Osteoblast (primary cell): ENCODE data around the gene KIDINS220. TPM values are rescaled to one million over a fixed set of nuclear protein-coding genes. Genes with fewer than 3 reads are reported as not detected.

Experiments
- DNase-seq: peaks from one replicate; pipeline ENCODE4 v3.0.0; 2011; ENCODE audit warnings: low spot score, mixed read lengths; ENCODE audit not compliant: insufficient read length; ENCODE audit errors: missing footprints
- H2AFZ ChIP-seq: 2 replicates; pipeline ENCODE4 v1.6.0; 2011; ENCODE audit warnings: mild to moderate bottlenecking, low read length
- H3K27ac ChIP-seq: 2 replicates; pipeline ENCODE4 v1.5.1; 2011; ENCODE audit warnings: mild to moderate bottlenecking, low read depth, low read length, moderate library complexity
- H3K27me3 ChIP-seq: 2 replicates; pipeline ENCODE4 v1.6.0; 2012; ENCODE audit warnings: mild to moderate bottlenecking, control low read depth, inconsistent platforms, low read length, moderate library complexity; ENCODE audit not compliant: insufficient read depth
- H3K36me3 ChIP-seq: 2 replicates; pipeline ENCODE4 v1.5.1; 2011; ENCODE audit warnings: mild to moderate bottlenecking, low read length, control low read depth, moderate library complexity; ENCODE audit not compliant: insufficient read depth
- H3K4me1 ChIP-seq: 2 replicates; pipeline ENCODE4 v1.5.1; 2011; ENCODE audit warnings: mild to moderate bottlenecking, low read length, control low read depth, moderate library complexity; ENCODE audit not compliant: insufficient read depth
- H3K4me2 ChIP-seq: 2 replicates; pipeline ENCODE4 v1.6.0; 2011; ENCODE audit warnings: mild to moderate bottlenecking, low read length; ENCODE audit not compliant: insufficient read depth
- H3K4me3 ChIP-seq: fragments of 200-600 bp; sonication (generic); 3 replicates; pipeline ENCODE4 v1.5.1; 2012; ENCODE audit warnings: mild to moderate bottlenecking, low read length, inconsistent platforms; ENCODE audit not compliant: insufficient read depth
- H3K79me2 ChIP-seq: 2 replicates; pipeline ENCODE4 v1.6.0; 2012; ENCODE audit warnings: mild to moderate bottlenecking, low read length, control low read depth, inconsistent platforms; ENCODE audit not compliant: insufficient read depth
- H3K9me3 ChIP-seq: 2 replicates; pipeline ENCODE4 v1.5.1; 2011; ENCODE audit warnings: low read depth, low read length, control low read depth
- H4K20me1 ChIP-seq: 2 replicates; pipeline ENCODE4 v1.6.0; 2012; ENCODE audit warnings: mild to moderate bottlenecking, low read length, control low read depth; ENCODE audit not compliant: insufficient read depth
- total RNA-seq: library from RNA; depleted of rRNA; stranded (reverse); fragments of >200 nt; gene quantifications from 2 replicates; pipeline ENCODE4 v1.2.3, GENCODE V29; 2012
- TF ChIP-seq, protein P1 (sequence below): IDR thresholded peaks from 2 replicates; pipeline ENCODE4 v1.5.1; 2011; ENCODE audit warnings: mild to moderate bottlenecking, low read depth, low read length, moderate library complexity; ENCODE audit errors: extremely low read depth

The KIDINS220 gene
- total RNA-seq, 1 donor: 134 TPM

DNA sequence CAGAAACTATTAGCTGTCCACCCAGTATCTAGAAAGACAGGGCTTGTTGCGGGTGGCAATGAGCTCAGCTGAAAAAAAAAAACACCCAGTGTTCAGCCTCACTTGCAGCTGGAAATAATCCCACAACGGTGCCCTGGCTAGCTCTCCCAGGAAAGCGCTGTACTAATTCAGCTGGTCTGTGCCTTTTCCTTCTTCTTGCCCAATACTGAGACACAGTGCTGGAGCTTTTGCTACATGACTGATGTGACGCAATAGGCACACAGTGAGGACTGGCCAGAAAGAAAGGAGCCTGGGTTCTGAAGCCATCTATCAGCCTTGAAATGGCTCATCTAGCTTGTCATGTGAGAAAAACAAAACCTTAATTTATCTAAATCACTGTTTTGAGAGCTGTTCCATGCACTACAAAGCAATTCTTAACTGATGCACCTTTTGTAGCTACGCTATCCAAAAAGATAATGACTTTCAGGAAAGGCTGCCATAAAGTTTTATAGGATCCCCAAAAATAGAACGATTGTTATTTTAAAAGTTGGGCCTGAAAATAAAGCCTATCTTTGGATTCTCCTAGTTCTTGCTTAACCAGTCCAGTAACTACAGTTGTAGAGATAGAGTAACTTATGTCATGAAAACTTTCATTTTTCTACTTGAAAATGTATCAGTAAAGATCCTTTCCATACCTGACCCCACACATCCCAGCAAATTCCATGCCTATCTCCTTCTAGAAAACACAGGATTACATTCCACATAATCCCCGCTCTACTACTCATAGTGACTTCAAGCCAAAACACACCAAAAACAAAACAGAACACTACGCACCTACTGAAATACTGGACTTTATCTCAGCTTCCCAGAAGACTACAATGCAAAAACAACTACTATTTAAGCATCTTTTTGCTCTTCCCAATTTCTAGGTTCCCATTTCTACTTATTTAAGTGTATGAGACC is 15.9 kb downstream of the KIDINS220 start:
- no peak overlapping the region for H2AFZ ChIP-seq
- H4K20me1 ChIP-seq: no peaks in the 10 kb centered on the region
- no peak overlapping the region for H3K27ac ChIP-seq
- H3K4me2 ChIP-seq: no peak overlapping the region
- peaks cover 28% of the 10 kb centered on the region for H3K36me3 ChIP-seq
- DNase-seq: peak; percentile 75
- H3K4me1 ChIP-seq: peaks cover 13% of the 10 kb centered on the region
- TF ChIP-seq, protein P1, sequence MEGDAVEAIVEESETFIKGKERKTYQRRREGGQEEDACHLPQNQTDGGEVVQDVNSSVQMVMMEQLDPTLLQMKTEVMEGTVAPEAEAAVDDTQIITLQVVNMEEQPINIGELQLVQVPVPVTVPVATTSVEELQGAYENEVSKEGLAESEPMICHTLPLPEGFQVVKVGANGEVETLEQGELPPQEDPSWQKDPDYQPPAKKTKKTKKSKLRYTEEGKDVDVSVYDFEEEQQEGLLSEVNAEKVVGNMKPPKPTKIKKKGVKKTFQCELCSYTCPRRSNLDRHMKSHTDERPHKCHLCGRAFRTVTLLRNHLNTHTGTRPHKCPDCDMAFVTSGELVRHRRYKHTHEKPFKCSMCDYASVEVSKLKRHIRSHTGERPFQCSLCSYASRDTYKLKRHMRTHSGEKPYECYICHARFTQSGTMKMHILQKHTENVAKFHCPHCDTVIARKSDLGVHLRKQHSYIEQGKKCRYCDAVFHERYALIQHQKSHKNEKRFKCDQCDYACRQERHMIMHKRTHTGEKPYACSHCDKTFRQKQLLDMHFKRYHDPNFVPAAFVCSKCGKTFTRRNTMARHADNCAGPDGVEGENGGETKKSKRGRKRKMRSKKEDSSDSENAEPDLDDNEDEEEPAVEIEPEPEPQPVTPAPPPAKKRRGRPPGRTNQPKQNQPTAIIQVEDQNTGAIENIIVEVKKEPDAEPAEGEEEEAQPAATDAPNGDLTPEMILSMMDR: no peak
- H3K4me3 ChIP-seq: no peak overlapping the region
- peaks cover 12% of the 10 kb centered on the region for H3K79me2 ChIP-seq
- no peaks in the 10 kb centered on the region for H3K27me3 ChIP-seq
- H3K9me3 ChIP-seq: no peaks in the 10 kb centered on the region

DNA sequence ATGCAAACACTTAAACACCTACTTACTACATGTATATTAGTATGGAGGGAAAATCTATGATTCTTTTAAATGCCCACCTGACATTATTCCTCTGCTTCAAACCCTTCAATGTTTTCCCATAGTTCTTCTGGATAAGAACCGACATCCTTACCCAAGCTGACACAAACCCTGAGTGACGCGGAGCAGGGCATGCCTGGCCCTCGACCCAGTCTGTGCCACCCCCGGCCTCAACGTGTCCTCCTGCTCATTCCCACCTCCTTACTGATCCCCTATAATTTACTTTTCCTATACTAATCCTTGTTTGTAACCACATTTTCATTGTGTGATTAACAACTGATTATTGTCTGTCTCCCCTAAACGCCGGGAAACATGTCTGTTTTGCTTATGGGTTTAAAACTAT is 17.5 kb downstream of the KIDINS220 start:
- TF ChIP-seq, protein P1: no peak

DNA sequence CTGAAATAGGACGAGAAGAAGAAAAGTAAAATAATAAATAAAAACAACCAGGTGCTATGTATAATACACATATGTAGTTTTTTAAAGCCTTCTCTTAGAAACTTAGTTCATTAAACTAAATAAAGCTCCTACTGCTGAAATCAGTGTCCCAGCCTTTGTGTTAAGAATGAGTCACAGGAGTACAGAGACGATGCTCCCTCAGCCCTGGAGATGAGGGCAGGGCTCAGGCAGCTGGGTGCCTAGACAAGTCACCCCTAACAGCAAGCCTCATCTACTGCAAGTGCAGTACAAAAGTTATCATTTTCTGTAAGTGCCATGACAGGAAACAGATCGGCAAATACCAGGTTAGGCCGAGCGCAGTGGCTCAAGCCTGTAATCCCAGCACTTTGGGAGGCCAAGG is 18.2 kb downstream of the KIDINS220 start:
- Histone ChIP-seq H3K79me2 (peaks cover 9% of the 10 kb centered on the region), H3K27me3 (no peaks in the 10 kb centered on the region), H2AFZ (no peak overlapping the region), H3K4me3 (no peak overlapping the region), H3K36me3 (peaks cover 19% of the 10 kb centered on the region), H3K27ac (no peak overlapping the region), H3K9me3 (no peaks in the 10 kb centered on the region), H4K20me1 (no peaks in the 10 kb centered on the region), H3K4me2 (no peak overlapping the region), H3K4me1 (peaks cover 13% of the 10 kb centered on the region)
- DNase-seq: no peak
- TF ChIP-seq, protein P1: no peak

More for the DNA sequence above, 17.5 kb downstream of the KIDINS220 start:
- DNase-seq: no peak
- Histone ChIP-seq H3K4me2 (no peak overlapping the region), H2AFZ (no peak overlapping the region), H4K20me1 (no peaks in the 10 kb centered on the region), H3K4me1 (peaks cover 13% of the 10 kb centered on the region), H3K4me3 (no peak overlapping the region), H3K36me3 (peaks cover 21% of the 10 kb centered on the region), H3K79me2 (peaks cover 14% of the 10 kb centered on the region), H3K27me3 (no peaks in the 10 kb centered on the region), H3K27ac (no peak overlapping the region), H3K9me3 (no peaks in the 10 kb centered on the region)

DNA sequence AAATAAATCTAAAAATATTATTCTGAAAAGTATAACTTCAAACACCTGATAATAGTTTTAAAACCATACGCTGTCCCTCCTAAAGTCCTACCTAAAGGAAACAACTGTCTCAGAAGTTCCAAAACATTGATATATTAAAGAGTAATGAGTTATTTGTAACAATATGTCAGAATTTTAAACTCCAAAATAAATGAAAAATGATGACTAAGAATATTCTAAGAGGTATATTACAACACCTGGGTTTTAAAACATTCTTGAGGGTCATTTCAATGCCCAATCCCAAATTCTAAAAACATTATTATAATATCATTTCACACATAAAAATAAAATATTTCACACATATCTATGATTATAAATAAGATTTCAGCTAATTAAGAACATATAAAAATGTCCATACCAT is 20.2 kb downstream of the KIDINS220 start:
- H2AFZ ChIP-seq: no peak overlapping the region
- H3K79me2 ChIP-seq: peaks cover 9% of the 10 kb centered on the region
- no peaks in the 10 kb centered on the region for H3K9me3 ChIP-seq
- H3K4me1 ChIP-seq: peaks cover 13% of the 10 kb centered on the region
- H3K36me3 ChIP-seq: peaks cover 18% of the 10 kb centered on the region
- H3K4me2 ChIP-seq: no peak overlapping the region
- no peaks in the 10 kb centered on the region for H4K20me1 ChIP-seq
- H3K27ac ChIP-seq: no peak overlapping the region
- DNase-seq: no peak
- TF ChIP-seq, protein P1: no peak
- H3K27me3 ChIP-seq: no peaks in the 10 kb centered on the region
- no peak overlapping the region for H3K4me3 ChIP-seq
